GM12891 (cell line): ENCODE data around the gene TM4SF18.

ENCODE experiments used
- POLR2A ChIP-seq: IDR thresholded peaks from 2 replicates; pipeline ENCODE4 v1.6.1; 2011; ENCODE audit warnings: low read depth, low read length, control low read depth
- TAF1 ChIP-seq: IDR thresholded peaks from 2 replicates; pipeline ENCODE4 v1.6.1; 2011; ENCODE audit warnings: low read depth, low read length, control low read depth

GRCh38 chr3:149366031-149366430, 32.6 kb upstream of the TM4SF18 start:
- TF ChIP-seq TAF1 (no peak), POLR2A (no peak)
